SU-DHL-6 (cell line): Measurements from ENCODE around the gene CDK14.

Experiments used
- H2AFZ ChIP-seq: fragments of 200-600 bp; sonication (generic); 2 replicates; pipeline ENCODE4 v1.6.1; 2014; ENCODE audit warnings: low read depth, mild to moderate bottlenecking, moderate library complexity, mixed read lengths, antibody characterized with exemption, low read length; ENCODE audit not compliant: severe bottlenecking
- H3F3A ChIP-seq: fragments of 200-600 bp; shearing (Covaris generic); 2 replicates; pipeline ENCODE4 v1.6.0; 2016; ENCODE audit warnings: antibody characterized with exemption, mild to moderate bottlenecking; ENCODE audit not compliant: insufficient read depth
- H3K27ac ChIP-seq: fragments of 200-600 bp; sonication (generic); 2 replicates; pipeline ENCODE4 v1.5.1; 2016; ENCODE audit warnings: low read depth, mild to moderate bottlenecking, low read length, moderate library complexity, mixed read lengths
- H3K27me3 ChIP-seq: fragments of 200-600 bp; sonication (generic), shearing (Covaris generic); 2 replicates; pipeline ENCODE4 v1.6.0; 2014; ENCODE audit warnings: mild to moderate bottlenecking, low read length
- H3K36me3 ChIP-seq: fragments of 200-600 bp; sonication (generic); 2 replicates; pipeline ENCODE4 v1.6.1; 2014; ENCODE audit warnings: mild to moderate bottlenecking, low read length, mixed read lengths
- H3K4me2 ChIP-seq: fragments of 300-600, 200-600 bp; shearing (Covaris generic), sonication (generic); 2 replicates; pipeline ENCODE4 v1.6.0; 2014; ENCODE audit warnings: low read length, low read depth, mild to moderate bottlenecking; ENCODE audit not compliant: poor library complexity, severe bottlenecking
- H3K4me3 ChIP-seq: fragments of 200-600 bp; sonication (generic); 2 replicates; pipeline ENCODE4 v1.5.1; 2014; ENCODE audit warnings: antibody characterized with exemption, low read length, mild to moderate bottlenecking, mixed read lengths; ENCODE audit not compliant: insufficient read depth, poor library complexity, severe bottlenecking
- H3K79me2 ChIP-seq: fragments of 200-600 bp; sonication (generic); 2 replicates; pipeline ENCODE4 v1.6.1; 2014; ENCODE audit warnings: mild to moderate bottlenecking, low read length, moderate library complexity; ENCODE audit not compliant: insufficient read depth
- H3K9ac ChIP-seq: fragments of 200-600 bp; sonication (generic); 2 replicates; pipeline ENCODE4 v1.7.0; 2014; ENCODE audit warnings: mild to moderate bottlenecking, low read length
- H3K9me2 ChIP-seq: fragments of 200-600 bp; sonication (generic); replicated peaks from 2 replicates; pipeline ENCODE4 v1.6.1; 2014; ENCODE audit warnings: low read length; ENCODE audit not compliant: insufficient read depth
- H3K9me3 ChIP-seq: fragments of 200-600 bp; sonication (generic); 2 replicates; pipeline ENCODE4 v1.6.1; 2014; ENCODE audit warnings: low read length, mixed read lengths; ENCODE audit not compliant: insufficient read depth
- H4K20me1 ChIP-seq: fragments of 200-600 bp; sonication (generic); 2 replicates; pipeline ENCODE4 v1.6.1; 2014; ENCODE audit warnings: low read depth, mild to moderate bottlenecking, antibody characterized with exemption, low read length, moderate library complexity, mixed read lengths
- CTCF ChIP-seq: fragments of 200-600 bp; sonication (generic); IDR thresholded peaks from one replicate; pipeline ENCODE4 v1.5.1; 2017; ENCODE audit warnings: antibody characterized with exemption, mild to moderate bottlenecking, low read length, moderate library complexity; ENCODE audit not compliant: insufficient read depth, poor library complexity, severe bottlenecking
- EZH2phosphoT487 ChIP-seq: fragments of 200-600 bp; sonication (generic), shearing (Covaris generic); conservative IDR thresholded peaks from 2 replicates; pipeline ENCODE4 v1.6.1; 2018; ENCODE audit warnings: mild to moderate bottlenecking, antibody characterized with exemption, low read length, moderate library complexity, mixed read lengths

Gene CDK14

GRCh38 chr7:90706072-90706716 lies 110.1 kb downstream of the CDK14 start:
- H2AFZ ChIP-seq: no peak overlapping the region
- no peak overlapping the region for H3K4me2 ChIP-seq
- H3K27me3 ChIP-seq: no peaks in the 10 kb centered on the region
- TF ChIP-seq EZH2phosphoT487 (no peak), CTCF (no peak)
- no peaks in the 10 kb centered on the region for H3K36me3 ChIP-seq
- H3K27ac ChIP-seq: no peak overlapping the region
- H3F3A ChIP-seq: peaks cover 35% of the 10 kb centered on the region
- H3K9ac ChIP-seq: no peak overlapping the region
- no peak overlapping the region for H3K4me3 ChIP-seq
- no peaks in the 10 kb centered on the region for H3K9me2 ChIP-seq
- H4K20me1 ChIP-seq: no peaks in the 10 kb centered on the region
- H3K79me2 ChIP-seq: peaks cover 14% of the 10 kb centered on the region
- no peaks in the 10 kb centered on the region for H3K9me3 ChIP-seq

- Histone ChIP-seq H2AFZ (peak overlapping the region; percentile 65), H3K9me3 (no peaks in the 10 kb centered on the region), H3K9ac (peak overlapping the region; percentile 71), H3K4me3 (peak overlapping the region; percentile 78), H3K27ac (peak overlapping the region; percentile 93), H3F3A (peaks cover 44% of the 10 kb centered on the region), H3K79me2 (peaks cover 40% of the 10 kb centered on the region), H3K9me2 (no peaks in the 10 kb centered on the region), H3K27me3 (no peaks in the 10 kb centered on the region), H3K4me2 (peak overlapping the region; percentile 88), H3K36me3 (no peaks in the 10 kb centered on the region), H4K20me1 (no peaks in the 10 kb centered on the region)
- TF ChIP-seq EZH2phosphoT487 (no peak), CTCF (peak; percentile 99)
Measured at GRCh38 chr7:90708841-90709317, 112.8 kb downstream of the CDK14 start.

GRCh38 chr7:90709501-90710465 lies 113.7 kb downstream of the CDK14 start:
- Histone ChIP-seq H3K9me2 (no peaks in the 10 kb centered on the region), H3K9me3 (no peaks in the 10 kb centered on the region), H3K36me3 (no peaks in the 10 kb centered on the region), H3K27me3 (no peaks in the 10 kb centered on the region), H3K79me2 (peaks cover 49% of the 10 kb centered on the region), H3K4me3 (peak overlapping the region; percentile 78), H3K27ac (peak overlapping the region; percentile 93), H3K9ac (peak overlapping the region; percentile 71), H3F3A (peaks cover 50% of the 10 kb centered on the region), H4K20me1 (no peaks in the 10 kb centered on the region), H3K4me2 (peak overlapping the region; percentile 88), H2AFZ (no peak overlapping the region)
- TF ChIP-seq EZH2phosphoT487: no peak
- TF ChIP-seq CTCF: no peak
